Psoas muscle (tissue), 8 donors: Measurements from ENCODE around the gene PTCH2. TPM values are rescaled to one million over a fixed set of nuclear protein-coding genes. Genes with fewer than 3 reads are reported as not detected.

Source experiments
- ATAC-seq, 4 donors: fragments of 200-7000 bp; cut with Tn5 transposase; one replicate each; pipeline ENCODE4 v1.9.1; 2020; ENCODE audit warnings: moderate library complexity in 3 of 4, mild to moderate bottlenecking in 2 of 4
- DNase-seq, 2 donors: peaks; one replicate each; pipeline ENCODE4 v3.0.0-alpha.2; 2020
- H3K27ac ChIP-seq: fragments of 200-600 bp; one replicate; pipeline ENCODE4 v1.8.0; 2022
- H3K27me3 ChIP-seq, 3 donors: fragments of 200-600 bp in 1 of 3; one replicate each; pipeline versions ENCODE4 v1.6.1 to v1.8.0; 2013 to 2022; ENCODE audit warnings: low read length in 2 of 3, mild to moderate bottlenecking in 2 of 3, moderate library complexity in 1 of 3; ENCODE audit not compliant: insufficient read depth in 3 of 3
- H3K36me3 ChIP-seq, 2 donors: fragments of 200-600 bp in 1 of 2; one replicate each; pipeline versions ENCODE4 v1.6.1 to v1.8.0; 2013 to 2022; ENCODE audit warnings: low read depth in 1 of 2, mild to moderate bottlenecking in 1 of 2, moderate library complexity in 1 of 2; ENCODE audit not compliant: insufficient read depth in 1 of 2
- H3K4me1 ChIP-seq: fragments of 200-600 bp; one replicate; pipeline ENCODE4 v1.8.0; 2022
- H3K4me3 ChIP-seq: fragments of 200-600 bp; one replicate; pipeline ENCODE4 v1.8.0; 2022; ENCODE audit warnings: mild to moderate bottlenecking
- H3K9me3 ChIP-seq: fragments of 200-600 bp; one replicate; pipeline ENCODE4 v1.8.0; 2022
- CTCF ChIP-seq: fragments of 200-600 bp; IDR thresholded peaks from one replicate; pipeline ENCODE4 v1.8.0; 2022; ENCODE audit warnings: antibody characterized with exemption
- WGBS, 3 donors: extraction: QIAGEN DNeasy Blood & Tissue Kit; methylation state at CpG; one replicate each; pipeline versions ENCODE4 v1.1.6 to v1.1.7; 2013; 5-methylcytosine and 5-hydroxymethylcytosine counted together
- intact Hi-C, 2 donors: fragments of 100-400 bp; cut with DNase I; formaldehyde crosslinking; loops; one replicate each; pipeline versions ENCODE4 v1.11.0 to v1.14.2; 2022
- long read RNA-seq, 2 donors: library from polyadenylated mRNA; unstranded; transcript quantifications; one replicate each; pipeline ENCODE4 v2.0.0, GENCODE V29; 2021
- polyA plus RNA-seq, 3 donors: library from polyadenylated mRNA; stranded (reverse); fragments of 200-250 nt; gene quantifications; one replicate each; pipeline ENCODE4 v1.2.3, GENCODE V29; 2013
- total RNA-seq, 4 donors: library from RNA; stranded (reverse); fragmentation: NEBNext Ultra II Directional in 2 of 4; extraction: Animal tissue kit (Norgen Biotek cat#: 25700) in 2 of 4; gene quantifications; one replicate each; pipeline versions ENCODE4 v1.2.1 to v1.2.4, GENCODE V29; 2021 to 2023
- donor health status: healthy with polysubstance abuse.
- donor health status: DM: no; HTN: no; CAD: no; lungs with moderate emphysema.
- donor health status: Bipolar disorder and iron deficiency.
- donor health status: healthy.
- donor health status: DM: yes; HTN: yes; CAD: no.
- donor health status: DM: no; HTN: no; CAD: no.
- donor health status: DM: no; HTN: no; CAD: no.
- donor health status: DM: yes; HTN: yes; CAD: no.

PTCH2 gene
- total RNA-seq (1 to 10 TPM in 1 of 4 donors, under 1 TPM in 3; 0.12 to 1.0 (median 0.36) TPM), polyA plus RNA-seq (under 1 TPM; 0.31 to 0.55 (median 0.35) TPM)
- long read RNA-seq, donor 1: 0 reads
- long read RNA-seq, donor 2: 0 reads

- TF ChIP-seq CTCF: no peak
- ATAC-seq (peak; percentile 84 to 91 (median 88)), DNase-seq (peak; percentile 68 to 85)
- WGBS, 3 donors: 1 to 3% (median 2%) methylated on average over 45 to 72 of the region's 72 CpGs
- Histone ChIP-seq H3K4me3 (peak within 1 kb of the TSS; percentile 70), H3K36me3 (peaks cover 0 to 2% of the 10 kb centered on the region in 2 donors), H3K4me1 (no peaks in the 10 kb centered on the region), H3K27ac (no peak within 1 kb of the TSS), H3K9me3 (no peaks in the 10 kb centered on the region), H3K27me3 (no peaks in the 10 kb centered on the region)
- intact Hi-C loops: loop anchor here in 1 of 2 donors (5.0 kb wide), 1 partner anchor 454 kb away; no protein-coding TSS in a partner anchor
Observed at GRCh38 chr1:44842862-44843655, at the start of gene PTCH2. Gene PTCH2 (minus strand): TSS chr1:44843253. CDS start chr1:44842932, 321 bp downstream.

GRCh38 chr1:44890007-44890406 lies 47.0 kb upstream of the PTCH2 start:
- intact Hi-C loops: no loop called here
- no peaks in the 10 kb centered on the region for H3K9me3 ChIP-seq
- no peak overlapping the region for H3K4me3 ChIP-seq
- H3K4me1 ChIP-seq: no peaks in the 10 kb centered on the region
- no peaks in the 10 kb centered on the region for H3K27me3 ChIP-seq
- 92 to 94% (median 92%) methylated on average over 3 of the region's 3 CpGs for WGBS, 3 donors
- DNase-seq (no peak), ATAC-seq (no peak)
- peaks cover 17 to 52% of the 10 kb centered on the region in 2 donors for H3K36me3 ChIP-seq
- no peak overlapping the region for H3K27ac ChIP-seq
- TF ChIP-seq CTCF: no peak

- H3K9me3 ChIP-seq: no peaks in the 10 kb centered on the region
- H3K36me3 ChIP-seq: peaks cover 11 to 31% of the 10 kb centered on the region in 2 donors
- 87 to 94% (median 88%) methylated on average over 6 of the region's 6 CpGs for WGBS, 3 donors
- intact Hi-C loops: no loop called here
- H3K4me1 ChIP-seq: no peaks in the 10 kb centered on the region
- TF ChIP-seq CTCF: no peak
- ATAC-seq (no peak), DNase-seq (no peak)
- no peak overlapping the region for H3K4me3 ChIP-seq
- H3K27me3 ChIP-seq: no peaks in the 10 kb centered on the region
- H3K27ac ChIP-seq: no peak overlapping the region
Observed at GRCh38 chr1:44885406-44885805, 42.4 kb upstream of the PTCH2 start.

GRCh38 chr1:44884746-44885145 lies 41.7 kb upstream of the PTCH2 start:
- 48 to 52% (median 51%) methylated on average over 2 of the region's 2 CpGs for WGBS, 3 donors

More at GRCh38 chr1:44884746-44885145, 41.7 kb upstream of the PTCH2 start:
- H3K27ac ChIP-seq: no peak overlapping the region
- no peaks in the 10 kb centered on the region for H3K27me3 ChIP-seq
- DNase-seq (no peak), ATAC-seq (no peak)
- no peaks in the 10 kb centered on the region for H3K4me1 ChIP-seq
- no peaks in the 10 kb centered on the region for H3K9me3 ChIP-seq
- peaks cover 11 to 33% of the 10 kb centered on the region in 2 donors for H3K36me3 ChIP-seq
- H3K4me3 ChIP-seq: no peak overlapping the region
- TF ChIP-seq CTCF: no peak
- intact Hi-C loops: no loop called here
